ENCODE results near the gene GABRA4.

The GABRA4 gene

DNA sequence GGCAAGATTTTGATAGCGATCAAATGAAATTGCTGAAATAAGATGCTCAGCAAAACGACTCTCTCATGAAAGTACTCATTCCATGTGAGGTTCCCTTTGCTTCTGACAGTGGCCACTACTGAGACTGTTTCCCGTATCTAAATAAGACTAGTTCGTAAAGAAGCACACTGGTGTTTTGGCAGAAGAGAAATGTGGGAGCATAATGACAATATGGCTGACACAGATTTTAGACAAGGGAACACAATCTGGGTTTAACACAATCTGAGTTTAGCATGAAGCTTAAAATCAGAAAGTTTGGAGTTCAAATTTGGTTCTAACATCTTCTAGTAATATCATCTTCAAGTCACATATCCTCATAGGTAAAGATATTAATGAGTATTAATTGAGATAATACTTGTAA lies 13.7 kb downstream of the GABRA4 start:
- no peak for DNase-seq (ENCODE audit: low read depth in 2 of 2)

DNA sequence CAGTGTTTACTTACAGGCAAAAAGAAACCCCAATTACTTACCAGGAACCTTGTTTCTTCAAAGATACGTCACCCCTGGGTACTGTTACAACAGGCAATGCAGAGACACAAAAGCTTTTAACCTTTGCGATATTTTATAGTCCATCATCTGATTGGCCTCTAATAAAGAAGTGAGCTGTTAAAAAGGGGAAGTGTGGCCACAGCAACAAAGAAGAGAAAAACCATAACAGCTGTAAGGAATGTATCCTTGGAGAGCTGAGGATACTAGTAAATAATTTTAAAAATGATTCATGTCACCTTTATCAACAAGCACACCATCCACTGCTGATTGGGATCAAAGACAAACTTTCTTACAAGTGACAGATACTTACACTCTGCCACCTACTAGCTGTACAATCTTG lies 14.1 kb downstream of the GABRA4 start:
- no peak for DNase-seq (ENCODE audit: low read depth in 2 of 2)

DNA sequence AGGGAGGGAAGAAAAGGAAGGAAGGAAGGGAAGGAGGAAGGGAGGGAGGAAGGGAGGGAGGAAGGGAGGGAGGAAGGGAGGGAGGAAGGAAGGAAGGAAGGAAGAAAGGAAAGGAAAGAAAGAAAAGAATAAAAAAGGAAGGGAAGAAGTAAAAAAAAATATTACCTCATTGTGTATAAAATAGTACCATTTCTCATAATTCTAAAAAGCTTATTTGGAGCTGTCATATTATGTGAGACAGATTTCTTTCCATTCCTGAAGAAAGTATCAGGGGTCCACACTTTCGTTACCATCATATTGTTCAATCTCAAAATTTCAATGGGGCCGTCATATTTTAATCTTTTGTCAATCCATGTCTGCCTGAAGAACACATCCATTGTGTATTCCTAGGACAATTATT lies 16.1 kb downstream of the GABRA4 start:
- no peak for DNase-seq (ENCODE audit: low read depth in 2 of 2)

DNA sequence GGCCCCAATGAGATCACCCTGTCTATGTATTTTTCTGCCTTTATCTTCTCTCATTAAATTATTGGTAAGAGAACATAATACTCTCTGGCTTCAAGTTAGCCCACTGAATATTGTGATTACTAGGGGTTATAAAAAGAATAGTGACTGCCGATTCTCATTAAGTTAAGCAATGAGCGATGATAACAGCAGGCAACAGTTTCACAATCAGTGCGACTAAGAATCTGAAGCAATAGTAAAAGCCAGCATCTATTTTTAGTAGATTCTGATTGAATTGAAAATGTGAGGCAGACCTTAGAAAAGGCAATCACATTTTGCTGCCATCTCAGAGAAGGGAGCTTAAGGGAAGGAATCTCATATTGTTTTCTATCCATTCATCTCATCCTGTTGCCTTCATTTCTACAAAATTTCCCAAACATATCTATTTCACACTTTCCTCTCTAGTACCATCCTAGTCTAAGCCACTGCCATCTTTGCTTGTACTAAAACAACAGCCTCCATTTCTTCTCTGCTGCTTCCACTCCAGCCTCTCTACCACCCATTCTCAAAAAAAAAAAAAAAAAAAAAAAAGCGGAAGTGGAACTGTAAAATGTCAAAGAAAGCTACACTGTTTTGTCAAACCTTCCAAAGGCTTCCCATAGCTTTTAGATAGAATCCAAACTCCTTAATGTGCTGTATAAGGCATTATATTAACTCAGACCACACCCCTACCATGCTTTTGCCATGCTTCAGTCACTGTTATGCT lies 17.4 kb downstream of the GABRA4 start:
- no peak for DNase-seq (ENCODE audit: low read depth in 2 of 2)

DNA sequence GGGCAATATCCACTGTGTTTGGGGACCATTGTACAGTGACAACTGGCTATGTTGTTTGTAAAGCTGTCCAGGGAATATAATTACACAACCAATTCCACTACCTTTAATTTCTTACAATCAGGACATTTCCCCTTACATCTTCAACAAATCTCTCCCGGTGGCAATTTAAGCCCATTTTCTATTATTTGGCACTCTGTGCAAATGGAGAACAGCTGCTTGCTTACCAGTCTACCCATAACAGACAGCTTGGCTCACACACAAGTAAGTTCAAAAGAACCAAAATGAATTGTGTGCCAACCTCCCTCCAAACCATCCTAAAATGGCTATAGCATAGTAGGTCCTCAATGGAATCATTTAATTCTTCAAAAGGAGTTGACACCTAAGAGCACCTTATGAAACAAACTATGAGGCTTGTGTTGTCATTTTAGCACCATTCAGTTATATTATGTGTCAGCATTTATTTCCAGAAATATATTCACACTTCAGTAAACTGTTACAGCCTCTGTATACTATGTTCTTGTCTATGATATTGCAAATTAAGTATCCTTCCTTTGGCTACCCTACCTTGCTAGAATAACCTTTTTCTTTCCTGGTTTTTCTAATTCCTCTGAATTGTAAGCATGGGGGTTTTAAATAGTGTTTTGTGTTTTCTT lies 18.4 kb downstream of the GABRA4 start:
- DNase-seq (ENCODE audit: low read depth in 2 of 2), result no peak

DNA sequence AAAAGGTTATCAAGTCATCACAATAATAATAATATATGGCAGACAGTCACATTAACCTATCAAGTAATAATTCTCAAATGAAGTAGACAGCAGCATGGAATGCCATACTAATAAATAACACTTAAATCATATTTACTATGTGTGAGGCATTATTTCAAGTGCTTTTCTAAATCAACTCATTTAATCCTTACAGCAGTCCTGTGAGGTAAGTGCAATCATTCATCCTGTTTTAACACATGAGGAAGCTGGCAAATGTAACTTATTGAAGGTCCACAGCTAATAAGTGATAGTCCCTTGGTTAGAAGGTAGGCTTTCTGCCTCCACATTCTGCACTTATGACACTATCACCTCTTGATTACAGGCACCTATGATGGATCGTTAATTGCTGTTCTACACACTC lies 24.5 kb downstream of the GABRA4 start:
- no peak for DNase-seq (ENCODE audit: low read depth in 2 of 2)

DNA sequence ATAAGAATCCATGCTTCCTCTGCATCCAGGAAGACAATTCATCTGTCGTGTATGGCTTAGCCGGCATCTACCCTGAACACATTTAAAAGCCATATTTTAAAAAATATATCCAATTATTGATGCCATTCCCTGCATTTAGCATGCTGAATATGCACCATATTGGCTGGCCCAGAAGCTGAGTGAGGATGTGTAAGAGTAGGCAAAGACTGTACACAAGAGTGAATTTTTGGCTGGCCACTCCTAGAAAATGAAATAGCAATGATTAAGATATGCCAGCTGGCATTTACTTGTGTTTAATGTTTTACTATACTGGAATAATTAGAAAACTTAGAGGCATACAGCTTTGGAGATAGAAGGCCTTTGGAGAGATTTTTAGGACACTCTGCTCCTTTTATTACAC lies 25.8 kb downstream of the GABRA4 start:
- no peak for DNase-seq (ENCODE audit: low read depth in 2 of 2)

DNA sequence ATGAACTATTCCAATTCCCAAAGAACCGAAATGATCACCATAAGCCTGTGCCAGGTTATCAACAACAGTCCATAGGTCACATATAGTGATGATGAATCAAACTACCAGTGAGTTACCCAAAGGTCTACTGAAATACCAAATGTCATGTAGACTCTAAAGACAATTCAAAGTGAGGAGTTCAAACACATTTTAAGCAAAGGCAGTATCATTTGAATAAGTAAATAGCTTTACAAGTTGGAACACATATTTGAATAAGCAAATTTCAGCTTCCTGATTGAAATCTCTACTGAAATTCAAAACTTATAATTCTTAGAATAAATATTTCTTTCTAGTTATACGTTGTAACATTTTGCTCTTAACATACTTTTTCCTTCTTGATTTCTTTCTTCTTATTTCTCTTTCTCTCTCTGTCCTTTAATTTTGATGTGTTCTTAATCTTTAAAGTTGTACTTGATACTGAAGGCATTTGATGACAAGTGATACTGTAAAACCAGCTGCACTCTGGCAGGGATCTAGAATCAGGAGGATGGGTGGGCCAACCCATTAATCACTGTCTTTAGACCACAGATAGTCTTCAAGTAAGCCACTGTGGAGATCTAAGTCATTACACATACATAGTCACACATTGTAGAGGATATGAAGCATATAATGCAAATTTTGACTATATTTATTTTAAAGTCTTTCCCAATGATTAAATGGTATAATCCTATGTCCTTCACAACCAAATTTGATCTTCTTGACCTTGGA lies 34.5 kb downstream of the GABRA4 start:
- DNase-seq (ENCODE audit: low read depth in 2 of 2), result no peak

DNA sequence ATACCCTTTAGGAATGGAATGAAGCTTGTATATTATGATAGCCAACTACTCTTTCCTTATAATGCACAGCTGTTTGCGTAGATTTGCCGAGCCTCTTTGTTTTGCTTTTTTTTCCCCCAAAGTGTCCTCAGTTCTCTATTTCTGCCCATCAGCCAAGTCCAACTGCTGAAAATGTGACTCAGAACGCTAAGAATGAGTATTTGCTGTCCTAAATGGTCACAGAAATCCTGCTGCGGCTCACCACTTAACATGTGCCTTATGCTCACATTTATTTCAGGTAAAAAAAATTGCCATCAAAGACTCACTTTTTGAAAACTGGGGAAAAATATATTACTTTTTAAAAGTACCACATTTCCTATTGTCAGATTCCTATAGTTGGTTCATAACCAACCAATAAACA lies 36.9 kb downstream of the GABRA4 start:
- no peak for DNase-seq (ENCODE audit: low read depth in 2 of 2)

DNA sequence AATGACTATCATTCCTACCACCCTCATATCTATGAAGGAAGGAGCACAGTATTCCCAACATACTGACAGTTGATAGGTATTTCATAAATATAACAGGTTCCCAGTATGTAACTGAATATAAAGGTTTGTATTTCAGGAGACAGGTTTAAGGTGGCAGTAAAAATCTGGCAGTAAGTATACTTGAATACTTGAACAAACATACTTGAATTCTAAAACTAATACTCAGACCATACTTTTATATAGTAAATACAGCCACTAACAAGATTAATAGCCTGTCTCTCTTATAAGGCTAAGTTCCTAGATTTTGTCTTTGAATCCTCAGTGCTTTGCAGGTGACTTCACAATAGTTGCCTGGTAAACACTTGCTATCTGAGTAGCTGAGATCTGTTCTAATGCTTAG lies 37.8 kb downstream of the GABRA4 start:
- DNase-seq (ENCODE audit: low read depth in 2 of 2), result no peak

DNA sequence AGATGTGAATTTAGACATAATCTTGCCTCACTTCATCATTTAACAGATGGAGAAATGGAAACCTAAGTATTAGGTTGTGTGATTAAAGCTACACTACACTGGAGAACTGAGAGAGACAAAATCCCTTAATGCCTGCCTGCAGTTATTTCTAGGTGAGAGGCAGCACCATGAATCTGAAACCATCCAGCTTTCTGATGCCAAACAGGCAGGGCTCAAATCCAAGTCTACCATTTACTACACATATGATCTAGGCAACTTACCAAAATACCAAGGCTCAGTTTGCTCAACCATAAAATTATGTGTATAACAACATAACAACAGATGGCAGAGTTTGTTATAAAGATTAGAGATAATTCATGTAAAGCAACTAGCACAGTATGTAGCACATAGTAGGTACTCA lies 38.7 kb downstream of the GABRA4 start:
- DNase-seq (ENCODE audit: low read depth in 2 of 2), result no peak

DNA sequence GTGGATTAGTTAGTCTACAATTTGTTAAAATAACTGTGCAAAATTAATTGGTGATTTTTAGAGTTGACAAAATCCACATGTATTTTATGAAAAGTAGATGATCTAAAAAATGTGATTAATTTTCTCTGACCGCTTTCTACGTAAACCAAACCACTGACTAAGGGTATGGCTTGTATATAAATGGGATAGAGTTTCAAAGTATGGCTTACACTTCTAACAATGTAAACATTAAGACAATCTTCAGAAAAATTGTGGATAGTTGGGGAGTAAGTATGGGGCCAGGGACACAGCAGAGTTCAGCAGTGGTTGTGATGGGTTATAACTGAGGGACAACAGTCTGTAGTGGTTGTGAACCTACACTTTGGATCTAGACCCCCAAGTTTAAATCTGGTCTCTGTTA lies 39.8 kb downstream of the GABRA4 start:
- no peak for DNase-seq (ENCODE audit: low read depth in 2 of 2)

DNA sequence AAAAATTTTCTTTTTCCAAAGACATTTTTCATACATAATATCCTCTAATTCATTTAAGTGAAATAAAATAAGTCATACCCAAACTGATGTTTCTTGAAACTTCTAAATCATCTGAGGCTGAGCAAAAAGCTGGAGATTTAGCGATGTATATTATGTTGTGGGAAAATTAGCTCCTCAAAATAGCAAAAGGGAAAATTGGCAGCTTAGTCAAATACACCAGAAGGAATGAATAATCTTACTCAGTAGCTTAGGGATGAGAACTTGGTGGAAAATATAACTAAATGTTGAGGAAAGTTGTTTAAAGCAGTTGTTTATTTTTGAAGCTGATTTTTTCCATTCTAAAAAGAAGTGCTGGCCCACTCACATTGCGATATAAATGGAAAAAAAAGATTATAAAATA lies 40.9 kb downstream of the GABRA4 start:
- DNase-seq (ENCODE audit: low read depth in 2 of 2), result no peak

DNA sequence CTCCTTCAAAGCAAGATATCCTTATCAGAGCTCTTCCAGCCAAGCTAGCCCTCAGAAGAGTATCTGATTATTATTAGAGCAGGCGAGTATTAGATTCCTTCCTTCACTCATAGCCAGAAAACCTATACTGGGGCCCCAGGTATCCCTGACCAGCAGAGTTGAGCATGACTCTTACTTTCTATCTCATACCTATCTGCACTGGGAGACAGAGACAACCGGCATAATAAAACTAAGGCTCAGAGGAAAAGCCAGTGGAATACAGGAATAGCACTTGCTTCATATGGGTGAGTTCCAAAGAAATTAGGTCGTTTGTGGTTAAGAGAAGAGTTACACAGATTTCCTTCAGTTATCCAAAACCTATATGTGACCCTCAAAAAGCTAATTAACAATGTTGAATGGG lies 42.6 kb downstream of the GABRA4 start:
- DNase-seq (ENCODE audit: low read depth in 2 of 2), result no peak

DNA sequence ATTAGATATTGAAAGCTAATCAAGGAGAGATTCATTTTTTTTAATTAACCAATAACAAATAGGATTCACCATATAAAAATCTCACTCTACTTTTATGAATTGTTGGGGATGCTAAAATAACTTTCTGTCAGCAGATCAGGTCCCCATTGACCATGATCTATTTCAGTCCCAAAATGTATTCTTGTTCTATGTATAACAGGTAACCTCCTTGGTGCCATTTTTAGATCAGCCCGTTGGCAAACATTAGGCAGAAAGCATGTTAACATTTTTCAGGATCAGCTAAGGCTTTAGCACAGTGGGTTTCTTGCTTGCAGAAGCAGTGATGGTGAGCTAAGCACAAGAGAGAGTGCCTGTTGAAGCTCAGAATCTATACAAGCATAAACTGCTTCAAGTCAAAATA lies 43.6 kb downstream of the GABRA4 start:
- DNase-seq (ENCODE audit: low read depth in 2 of 2), result no peak

DNA sequence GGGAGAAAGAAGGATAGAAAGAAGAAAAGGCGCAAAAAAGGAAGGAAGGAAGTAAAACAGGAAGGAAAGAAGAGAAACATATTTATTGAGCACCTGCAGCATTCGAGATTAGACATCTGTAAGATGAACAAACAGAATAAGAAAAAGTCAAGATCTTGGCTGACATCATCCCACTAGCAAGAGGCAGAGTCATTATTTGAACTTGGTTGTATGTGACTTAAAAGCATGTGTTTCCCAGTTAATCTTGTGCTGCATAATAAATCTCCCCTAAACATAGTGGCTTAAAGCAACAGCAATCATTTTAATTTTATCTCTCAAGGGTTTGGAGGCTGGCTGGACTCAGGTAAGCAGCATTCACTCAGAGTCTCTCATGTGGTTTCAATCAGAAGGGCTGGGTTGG lies 45.8 kb downstream of the GABRA4 start:
- DNase-seq (ENCODE audit: low read depth in 2 of 2), result no peak

DNA sequence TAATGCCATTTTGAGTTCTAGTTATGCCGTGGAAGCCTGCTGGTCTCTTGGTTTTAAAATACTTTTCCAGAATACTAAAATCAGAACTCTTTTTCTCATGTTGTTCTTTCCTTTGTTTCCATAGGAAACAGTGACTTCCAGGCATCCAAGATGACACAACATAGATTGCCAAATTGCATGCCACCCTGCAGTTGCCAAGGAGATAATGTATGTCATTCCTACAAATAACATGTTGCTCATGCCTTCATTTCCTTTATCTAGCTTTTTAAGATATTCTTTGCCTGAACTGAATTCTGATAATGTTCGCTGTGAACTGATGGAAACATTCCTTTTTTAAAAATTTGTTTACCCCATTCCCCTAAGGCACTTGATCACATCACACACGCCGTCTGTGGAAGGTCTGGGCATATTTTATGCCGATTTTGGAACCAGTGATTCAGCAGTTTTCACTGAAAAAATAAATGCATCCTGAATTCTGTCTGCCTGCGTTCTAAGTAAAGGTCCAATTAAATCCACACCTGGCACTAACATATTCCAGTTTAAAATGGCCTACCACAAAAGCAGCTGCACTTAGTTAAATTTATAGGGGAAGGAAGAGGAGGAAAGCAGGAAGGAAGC lies 46.4 kb downstream of the GABRA4 start:
- DNase-seq (ENCODE audit: low read depth in 2 of 2), result no peak

DNA sequence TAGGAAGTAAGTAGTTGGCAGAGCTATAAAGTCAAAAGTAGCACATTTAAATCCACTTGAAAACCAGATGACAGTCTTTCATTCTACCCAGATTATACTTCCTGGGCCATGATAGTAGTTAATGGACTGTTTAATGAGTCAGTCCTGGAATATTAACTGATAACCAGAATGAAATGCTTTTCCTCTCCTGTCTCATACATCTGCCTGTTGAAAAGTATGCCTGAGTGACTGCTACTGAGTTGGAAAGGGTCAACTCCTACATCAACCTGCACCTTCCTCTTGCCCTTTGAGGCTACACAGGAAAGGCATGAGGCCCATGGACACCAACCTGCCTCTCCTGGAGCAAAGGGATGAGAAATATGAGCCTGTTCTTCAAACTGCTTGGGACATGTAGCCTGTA lies 48.3 kb downstream of the GABRA4 start:
- DNase-seq (ENCODE audit: low read depth in 2 of 2), result no peak

DNA sequence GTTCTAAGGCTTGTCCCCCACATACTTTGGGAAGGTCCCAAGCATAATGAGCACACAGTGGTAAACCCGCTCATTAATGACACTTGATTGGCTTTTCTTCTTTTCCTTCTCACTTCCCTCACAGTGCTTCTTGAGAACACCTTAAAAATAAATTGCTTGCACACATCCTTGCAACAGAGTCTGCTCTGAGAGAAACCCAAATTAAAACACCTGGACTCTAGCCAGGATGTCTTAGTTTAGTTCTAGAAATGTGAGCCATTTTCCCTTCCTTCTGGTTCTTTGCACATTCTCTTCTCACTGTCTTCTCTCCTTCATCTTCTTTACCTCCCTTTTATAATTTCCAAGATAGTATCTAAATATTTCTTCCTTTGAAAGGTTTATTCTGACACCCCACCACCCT lies 49.0 kb downstream of the GABRA4 start:
- DNase-seq (ENCODE audit: low read depth in 2 of 2), result no peak

DNA sequence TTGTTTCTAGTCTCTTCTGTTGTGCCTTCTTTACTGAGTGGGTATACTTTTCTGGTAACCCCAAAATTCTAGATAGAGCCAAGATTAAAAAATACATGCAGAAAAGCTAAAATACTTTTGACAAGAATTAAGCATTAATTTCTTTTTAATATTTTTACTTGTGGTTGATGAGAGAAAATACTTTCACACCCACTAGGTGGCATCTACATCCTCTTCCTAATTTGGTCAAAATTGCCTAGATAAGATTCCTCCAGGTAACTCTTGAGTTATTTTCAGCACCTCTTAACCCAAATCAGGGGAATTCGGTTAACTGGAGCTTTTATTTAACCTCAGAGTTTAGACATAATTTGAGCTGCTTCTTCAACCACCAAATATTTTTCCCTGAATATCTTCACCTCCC lies 55.9 kb downstream of the GABRA4 start:
- DNase-seq (ENCODE audit: low read depth in 2 of 2), result no peak

DNA sequence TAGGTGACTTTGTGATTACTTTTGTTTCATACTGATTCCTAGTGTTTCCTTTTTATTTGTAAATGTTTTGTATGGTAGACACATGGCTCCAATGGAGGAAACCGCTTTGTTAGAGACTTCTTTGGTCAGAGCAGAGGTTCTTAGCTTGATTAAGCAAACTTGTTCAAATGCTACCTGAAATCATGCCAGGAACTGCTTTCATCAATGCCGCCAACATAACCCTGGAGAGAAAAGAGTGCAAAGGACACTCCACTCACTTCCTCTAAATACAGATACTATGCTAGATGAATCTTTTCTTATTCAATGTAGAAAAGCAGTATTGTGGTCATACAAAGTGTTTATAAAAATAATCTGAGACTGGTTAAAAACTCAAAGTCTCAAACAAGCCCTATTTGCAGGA lies 58.7 kb downstream of the GABRA4 start:
- no peak for DNase-seq (ENCODE audit: low read depth in 2 of 2)

DNA sequence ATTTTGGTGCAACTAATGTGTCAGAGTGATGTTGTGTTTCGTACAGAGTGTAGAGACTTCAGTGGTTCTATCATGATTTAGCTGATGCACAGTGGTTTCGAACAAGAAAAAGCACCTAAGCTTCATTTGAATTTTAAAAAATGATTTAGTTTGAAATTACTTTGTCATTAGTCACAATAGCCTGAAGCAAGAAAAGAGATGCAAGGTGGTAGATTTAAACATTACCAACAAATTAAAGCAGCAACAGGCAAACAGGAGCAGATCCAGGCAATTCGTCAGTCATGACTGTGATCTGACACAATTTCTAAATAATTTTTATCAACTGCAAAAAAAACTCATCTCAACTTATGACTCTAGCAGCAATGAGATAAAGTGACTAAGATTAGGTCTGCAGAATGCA lies 59.7 kb downstream of the GABRA4 start:
- no peak for DNase-seq (ENCODE audit: low read depth in 2 of 2)

DNA sequence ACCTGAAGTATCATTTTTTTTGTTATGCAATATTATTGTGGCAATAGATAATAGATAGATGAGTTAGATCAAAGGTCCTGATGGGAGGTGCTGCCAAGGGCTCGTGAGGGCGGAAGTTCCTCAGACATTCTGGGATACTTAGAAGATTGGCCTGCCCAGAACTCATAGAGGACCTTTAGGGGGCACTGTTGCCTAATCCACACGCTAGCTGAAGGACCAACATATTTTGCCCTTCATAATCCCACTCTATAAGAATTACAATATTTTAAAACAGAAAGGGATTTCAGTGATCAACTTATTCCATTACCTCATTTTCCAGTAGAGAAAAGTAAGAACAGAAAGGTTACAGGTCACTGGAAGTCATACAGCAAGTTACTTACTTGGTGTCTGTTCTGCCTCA lies 61.4 kb downstream of the GABRA4 start:
- no peak for DNase-seq (ENCODE audit: low read depth in 2 of 2)
